ENCODE data around the gene KSR1. TPM values are rescaled to one million over a fixed set of nuclear protein-coding genes. Genes with fewer than 3 reads are reported as not detected.
"Not testable (repeated sequence)": the region's sequence is repeated elsewhere in the genome, so short reads cannot be mapped to it uniquely, and the experiment has no call there.

Gene KSR1
- polyA plus RNA-seq, 3 donors = 45.5 to 90.5 (median 49.0) TPM

DNA sequence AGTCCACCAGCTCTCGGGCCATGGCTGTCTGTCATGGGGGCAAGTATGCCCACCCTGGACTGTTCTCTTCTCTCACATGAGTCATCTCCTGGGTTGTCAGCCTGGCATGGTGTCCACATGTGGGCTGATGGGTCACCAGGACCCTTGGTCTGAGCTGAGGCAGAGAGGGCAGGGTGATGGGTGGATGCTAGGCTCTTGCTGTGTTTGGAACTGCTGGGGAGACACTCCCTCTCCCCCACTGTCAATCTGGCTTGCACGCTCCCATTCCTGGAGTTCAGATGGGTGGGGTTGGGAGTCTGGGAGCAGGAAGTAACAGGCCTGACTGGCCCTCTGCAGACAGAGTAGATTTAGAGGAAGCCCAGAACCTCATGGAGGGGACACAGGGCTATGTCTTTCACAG, 28.9 kb downstream of the KSR1 start:
- no peak for DNase-seq (ENCODE audit: extremely low read depth in 1 of 11, low read depth in 9 of 11, low spot score in 4 of 11)

GRCh38 chr17:27485716-27486495, 29.7 kb downstream of the KSR1 start:
- no peak for DNase-seq (ENCODE audit: extremely low read depth in 1 of 11, low read depth in 9 of 11, low spot score in 4 of 11)

- no peak for DNase-seq (ENCODE audit: extremely low read depth in 1 of 11, low read depth in 9 of 11, low spot score in 4 of 11)
Measured at GRCh38 chr17:27486741-27487140, 30.5 kb downstream of the KSR1 start.

DNA sequence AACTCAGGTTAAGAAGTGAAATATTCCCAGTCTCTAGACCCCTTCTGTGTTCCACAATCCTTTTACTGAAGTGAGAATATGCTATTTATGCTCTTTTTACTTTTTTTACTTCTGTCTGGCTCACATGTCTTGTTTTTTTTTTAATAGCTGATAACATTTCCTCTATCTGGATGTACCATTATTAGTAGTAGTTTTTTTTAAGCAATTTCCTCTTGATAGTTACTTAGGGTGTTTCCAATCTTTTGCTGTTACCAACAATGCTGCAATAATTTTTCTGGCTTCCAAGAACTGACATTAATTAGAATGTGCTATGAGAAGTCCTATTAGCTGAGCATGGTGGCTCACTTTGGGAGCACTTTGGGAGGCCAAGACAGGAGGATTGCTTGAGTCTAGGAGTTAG, 32.0 kb downstream of the KSR1 start:
- DNase-seq (ENCODE audit: extremely low read depth in 1 of 11, low read depth in 9 of 11, low spot score in 4 of 11) = no peak

DNA sequence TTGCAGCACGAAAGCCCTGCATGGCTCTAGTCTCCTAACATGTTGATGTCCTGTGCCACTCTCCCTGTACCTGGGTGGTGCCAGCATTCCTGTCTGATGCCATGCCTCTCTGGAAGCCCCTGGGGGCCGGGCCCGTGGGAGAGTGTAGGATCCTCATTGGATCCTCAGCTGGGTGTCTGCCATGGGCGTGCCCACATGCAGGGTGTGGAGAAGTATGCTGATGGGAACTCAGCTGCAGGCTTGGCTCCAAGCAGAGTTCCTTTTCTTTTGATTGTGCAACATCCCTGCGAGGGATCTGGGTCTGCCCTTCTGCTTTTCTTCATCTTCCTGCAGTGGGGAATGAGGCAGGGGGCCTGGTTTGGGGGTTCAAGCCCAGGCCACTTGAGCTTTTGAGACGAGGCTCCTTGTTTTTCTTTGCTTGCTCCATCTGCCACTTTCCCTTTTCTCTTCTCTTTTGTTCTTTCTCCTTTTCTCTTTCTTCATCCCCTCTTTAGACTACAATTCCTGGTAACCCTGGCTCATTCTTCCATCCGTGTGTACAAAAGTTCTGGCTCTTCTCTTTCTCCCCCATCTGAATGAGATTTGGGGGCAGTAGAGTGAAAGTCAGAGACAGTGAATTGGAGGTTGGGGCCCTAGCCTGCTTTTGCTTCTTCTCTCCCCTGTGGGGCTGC, 32.9 kb downstream of the KSR1 start:
- no peak for DNase-seq (ENCODE audit: extremely low read depth in 1 of 11, low read depth in 9 of 11, low spot score in 4 of 11)

DNA sequence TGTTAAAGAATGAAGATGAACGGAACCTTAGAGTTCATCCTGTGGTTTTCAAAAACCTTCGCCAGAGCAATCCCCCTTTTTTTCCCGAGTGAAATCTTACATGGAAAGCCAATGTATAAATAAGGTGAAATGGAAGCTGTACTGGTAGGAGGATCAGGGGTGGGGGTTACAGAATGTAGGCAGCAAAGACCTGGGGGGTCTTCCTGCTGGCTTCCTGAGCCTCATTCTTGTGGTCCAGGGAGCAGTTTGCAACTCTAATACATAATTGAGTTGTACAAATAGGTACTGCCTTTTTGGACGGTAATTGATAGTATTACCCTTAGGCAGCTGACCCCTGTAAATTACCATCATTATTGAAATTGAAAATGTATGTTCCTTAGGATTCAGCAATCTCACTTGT, 34.1 kb downstream of the KSR1 start:
- DNase-seq (ENCODE audit: extremely low read depth in 1 of 11, low read depth in 9 of 11, low spot score in 4 of 11) = no peak

- peak in 3 of 11 donors; percentile 29 to 54 (median 53) for DNase-seq (ENCODE audit: extremely low read depth in 1 of 11, low read depth in 9 of 11, low spot score in 4 of 11)
Measured at GRCh38 chr17:27491713-27492190, 35.5 kb downstream of the KSR1 start.

DNA sequence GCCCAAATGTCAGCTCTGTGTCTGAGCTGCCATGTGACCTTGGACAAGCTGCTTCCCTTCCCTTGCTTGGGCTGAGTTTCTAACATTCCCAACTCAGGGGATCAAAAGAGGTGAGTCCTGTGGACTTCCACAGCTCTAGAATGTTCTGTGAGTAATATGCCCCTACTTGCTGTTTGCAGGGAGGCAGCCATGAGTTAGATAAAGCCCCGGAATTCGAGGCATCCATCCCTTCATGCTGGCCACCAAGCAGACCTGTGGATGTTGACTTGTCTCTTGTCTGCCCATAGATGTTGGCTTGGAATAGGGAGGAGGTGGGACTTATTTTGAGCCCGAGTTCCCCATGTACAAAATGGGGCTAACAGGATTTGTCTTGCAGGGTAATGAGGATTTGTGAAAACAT, 36.2 kb downstream of the KSR1 start:
- DNase-seq (ENCODE audit: extremely low read depth in 1 of 11, low read depth in 9 of 11, low spot score in 4 of 11) = no peak

GRCh38 chr17:27493088-27493487, 36.8 kb downstream of the KSR1 start:
- DNase-seq (ENCODE audit: extremely low read depth in 1 of 11, low read depth in 9 of 11, low spot score in 4 of 11) = no peak

DNA sequence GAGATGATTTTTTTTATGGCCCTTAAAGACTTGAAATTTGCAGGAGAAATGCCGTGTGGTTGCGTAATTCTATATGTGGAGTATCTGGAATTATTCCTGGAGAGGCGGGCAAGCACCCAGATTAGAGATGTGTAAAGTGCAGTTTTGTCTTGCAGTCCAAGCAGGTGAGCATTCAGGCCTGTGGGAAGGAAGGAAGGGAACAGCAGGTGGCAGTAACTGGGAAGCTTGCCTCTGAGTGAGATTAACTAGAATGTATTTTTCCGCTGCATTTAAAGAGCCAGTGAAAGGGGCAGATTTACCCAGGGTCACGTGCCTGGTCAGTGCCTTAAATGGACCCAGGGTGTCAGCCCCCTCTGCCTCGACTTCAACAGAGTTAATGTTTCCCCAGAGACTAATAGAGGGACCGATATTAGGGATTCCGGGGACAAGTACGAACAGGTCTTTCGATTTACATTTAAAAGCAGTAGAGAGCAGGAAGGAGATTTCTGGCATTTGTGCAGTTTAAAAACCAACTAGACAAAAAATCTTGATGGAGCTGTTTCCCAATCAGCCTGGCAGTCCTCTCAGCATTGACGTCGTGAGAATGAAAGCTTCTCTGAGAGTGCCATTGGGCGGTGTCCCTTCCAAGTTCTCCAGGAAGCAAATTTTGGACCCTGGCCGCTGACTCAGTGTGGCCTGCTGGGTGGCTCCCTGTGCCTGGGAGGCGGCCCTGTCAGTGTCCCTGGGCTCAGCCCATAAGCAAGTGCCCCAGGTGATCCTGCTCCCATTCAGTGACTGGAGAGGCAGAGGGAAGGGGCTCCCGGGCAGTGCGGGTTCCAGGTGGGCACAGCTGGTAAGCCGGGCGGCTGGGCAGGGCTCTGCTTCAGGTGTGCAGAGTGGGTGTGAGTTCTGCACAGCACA, 38.2 kb downstream of the KSR1 start:
- DNase-seq (ENCODE audit: extremely low read depth in 1 of 11, low read depth in 9 of 11, low spot score in 4 of 11) = peak in 4 of 11 donors; percentile 30 to 67 (median 56)

DNA sequence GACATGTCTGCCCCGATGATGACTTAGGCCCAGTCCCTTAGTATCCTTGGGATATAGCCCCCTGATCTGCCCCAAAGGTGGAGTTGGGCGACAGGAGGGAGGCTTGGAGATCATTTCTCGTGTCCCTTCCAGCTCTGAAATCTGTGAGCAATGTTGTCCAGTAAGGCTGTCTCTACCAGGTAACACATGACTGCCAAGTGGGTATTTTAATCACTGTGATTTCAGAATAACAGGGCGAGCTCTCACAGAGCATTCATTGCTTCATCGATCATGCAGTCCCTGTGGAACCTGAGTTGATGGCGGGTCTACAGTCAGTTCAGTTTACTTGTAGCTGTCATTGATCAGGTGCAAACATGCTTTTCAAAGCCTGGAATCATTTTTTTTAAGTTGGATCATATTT, 39.2 kb downstream of the KSR1 start:
- peak in 5 of 11 donors; percentile 35 to 65 (median 55) for DNase-seq (ENCODE audit: extremely low read depth in 1 of 11, low read depth in 9 of 11, low spot score in 4 of 11)

DNA sequence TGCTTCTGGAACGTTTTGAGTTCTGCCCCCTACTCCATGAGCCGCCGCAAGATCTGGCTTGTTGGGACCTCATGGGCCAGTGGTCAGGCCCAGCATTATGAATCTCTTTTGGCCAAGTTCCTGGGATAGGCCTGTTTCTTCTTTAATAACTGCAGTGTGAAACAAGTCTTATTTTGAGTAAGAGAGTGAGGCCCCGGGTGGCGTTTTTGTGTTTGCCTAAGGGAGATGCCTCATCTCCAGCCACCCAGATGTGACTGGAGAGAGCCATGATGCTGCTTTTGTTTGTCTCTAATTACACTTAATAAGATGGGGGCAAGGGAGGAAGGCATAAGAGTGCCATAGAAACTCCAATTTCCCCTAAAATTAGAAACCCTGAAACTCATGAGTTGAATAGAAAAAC, 39.8 kb downstream of the KSR1 start:
- DNase-seq (ENCODE audit: extremely low read depth in 1 of 11, low read depth in 9 of 11, low spot score in 4 of 11) = no peak

- peak in 10 of 11 donors; percentile 67 to 90 (median 73) for DNase-seq (ENCODE audit: extremely low read depth in 1 of 11, low read depth in 9 of 11, low spot score in 4 of 11)
Measured at GRCh38 chr17:27496437-27496943, 40.2 kb downstream of the KSR1 start.

GRCh38 chr17:27496971-27497370, 40.7 kb downstream of the KSR1 start:
- DNase-seq (ENCODE audit: extremely low read depth in 1 of 11, low read depth in 9 of 11, low spot score in 4 of 11) = no peak

DNA sequence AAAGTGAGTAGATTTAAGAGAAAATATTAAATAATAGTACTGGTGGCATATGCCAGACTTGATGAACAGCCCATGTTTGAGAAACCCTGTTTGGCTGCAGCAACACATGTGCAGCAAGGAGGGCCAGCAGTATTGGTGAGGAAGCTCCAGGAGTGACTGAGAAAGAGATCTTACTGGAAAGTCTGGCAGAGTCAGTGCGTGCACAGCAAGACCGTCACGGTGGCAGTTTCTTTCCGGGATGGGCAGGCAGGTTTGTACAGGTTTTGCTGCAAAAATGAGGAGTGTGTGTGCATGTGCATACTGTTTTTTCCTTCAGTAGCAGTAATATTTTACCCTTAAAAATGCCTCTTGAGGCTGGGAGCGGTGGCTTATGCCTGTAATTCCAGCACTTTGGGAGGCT, 41.4 kb downstream of the KSR1 start:
- no peak for DNase-seq (ENCODE audit: extremely low read depth in 1 of 11, low read depth in 9 of 11, low spot score in 4 of 11)

- no peak for DNase-seq (ENCODE audit: extremely low read depth in 1 of 11, low read depth in 9 of 11, low spot score in 4 of 11)
Measured at GRCh38 chr17:27498615-27499309, 42.5 kb downstream of the KSR1 start.

- DNase-seq (ENCODE audit: extremely low read depth in 1 of 11, low read depth in 9 of 11, low spot score in 4 of 11) = no peak
Measured at GRCh38 chr17:27499451-27500265, 43.4 kb downstream of the KSR1 start.

DNA sequence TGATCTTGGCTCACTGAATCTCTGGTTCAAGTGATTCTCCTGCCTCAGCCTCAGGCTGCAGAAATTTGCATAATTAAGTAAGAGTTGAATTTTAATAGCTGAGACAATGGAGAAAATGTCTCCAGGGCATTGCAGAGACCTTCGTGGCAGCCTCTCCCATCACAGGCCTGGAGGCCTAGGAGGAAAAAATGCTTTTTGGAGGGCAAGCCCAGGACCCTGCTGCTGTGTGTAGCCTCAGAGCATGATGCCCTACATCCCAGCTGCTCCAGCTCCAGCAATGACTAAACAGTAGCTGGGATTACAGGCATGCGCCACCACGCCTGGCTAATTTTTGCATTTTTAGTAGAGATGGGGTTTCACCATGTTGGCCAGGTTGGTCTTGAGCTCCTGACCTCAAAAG, 45.1 kb downstream of the KSR1 start:
- not testable (repeated sequence) for DNase-seq (ENCODE audit: extremely low read depth in 1 of 11, low read depth in 9 of 11, low spot score in 4 of 11)

Measured in renal cortex interstitium (tissue), 11 donors.